GM19438 (cell line): Measurements from ENCODE around the gene CAV2.

Experiments used
- ATAC-seq: cut with Tn5 transposase; IDR thresholded peaks from one replicate; pipeline ENCODE4 v1.9.1; 2021; ENCODE audit warnings: low read depth; ENCODE audit not compliant: unreplicated experiment

CAV2 gene

DNA sequence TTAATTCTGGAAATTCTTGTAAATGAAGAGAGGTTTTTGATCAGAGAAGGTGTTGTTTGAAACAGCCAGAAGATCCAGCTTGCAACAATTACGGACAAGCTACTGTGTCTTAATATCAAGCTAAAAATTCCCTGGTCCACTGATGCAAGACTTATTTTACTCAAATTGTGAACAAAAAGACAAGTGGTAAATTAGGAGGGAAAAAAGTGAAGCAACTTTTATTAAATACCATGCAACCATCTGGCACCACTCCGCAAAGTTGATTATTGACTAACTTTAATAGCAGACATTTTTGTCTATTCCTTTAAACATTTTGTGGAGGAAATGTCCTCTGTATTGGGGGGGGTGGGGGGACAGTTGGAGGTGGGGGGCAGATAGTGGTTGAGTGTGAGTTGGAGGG is 5.1 kb upstream of the CAV2 start:
- no peak for ATAC-seq

DNA sequence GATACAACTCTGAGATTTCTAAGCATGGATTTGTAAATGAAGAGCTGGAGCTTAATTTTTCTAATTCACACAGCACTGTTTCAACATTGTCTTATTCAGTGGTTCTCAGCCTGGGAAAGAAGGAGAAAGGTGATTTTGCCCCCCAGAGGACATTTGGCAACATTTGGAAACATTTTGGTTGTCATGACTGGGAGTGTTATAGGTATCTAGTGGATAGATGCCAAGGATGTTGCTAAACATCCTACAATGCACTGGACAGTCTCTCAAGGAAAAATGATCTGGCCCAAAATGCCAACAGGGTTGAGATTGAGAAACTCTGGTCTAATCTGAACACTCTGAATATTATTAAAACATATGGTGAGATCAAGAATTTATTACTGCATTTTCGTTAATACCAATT is 3.8 kb upstream of the CAV2 start:
- no peak for ATAC-seq

DNA sequence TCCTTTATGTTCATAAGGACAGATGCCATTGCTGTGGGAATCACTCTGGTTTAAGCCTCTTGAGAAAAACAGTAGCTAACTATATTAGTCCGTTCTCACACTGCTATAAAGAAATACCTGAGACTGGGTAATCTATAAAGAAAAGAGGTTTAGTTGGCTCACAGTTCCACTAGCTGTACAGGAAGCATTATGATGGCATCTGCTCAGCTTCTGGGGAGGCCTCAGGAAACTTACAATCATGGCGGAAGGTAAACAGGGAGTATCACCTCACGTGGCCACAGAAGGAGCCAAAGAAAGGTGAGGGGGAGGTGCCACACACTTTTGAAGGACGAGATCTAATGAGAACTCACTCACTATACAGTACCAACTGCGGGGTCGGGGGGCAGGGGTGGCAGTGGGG is 2.9 kb upstream of the CAV2 start:
- ATAC-seq: no peak

DNA sequence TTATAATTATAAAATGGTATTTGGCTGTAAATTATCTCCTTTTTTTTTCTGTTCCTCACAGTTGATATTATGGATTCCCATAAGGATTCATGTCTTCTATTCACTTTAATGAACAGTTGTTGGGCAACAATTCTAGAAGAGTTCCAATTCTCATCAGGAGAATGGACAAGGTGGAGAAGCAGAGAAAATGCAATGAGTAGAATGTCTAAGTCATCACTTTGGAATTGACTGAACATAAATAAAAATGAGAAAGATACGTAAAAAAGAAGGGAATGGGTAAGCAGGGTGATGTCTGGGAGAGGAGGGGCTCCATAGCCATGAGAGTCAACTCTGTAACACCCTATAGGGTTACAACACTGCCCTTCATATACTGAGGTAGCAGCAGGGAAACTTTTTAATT is 1.8 kb upstream of the CAV2 start:
- no peak for ATAC-seq

DNA sequence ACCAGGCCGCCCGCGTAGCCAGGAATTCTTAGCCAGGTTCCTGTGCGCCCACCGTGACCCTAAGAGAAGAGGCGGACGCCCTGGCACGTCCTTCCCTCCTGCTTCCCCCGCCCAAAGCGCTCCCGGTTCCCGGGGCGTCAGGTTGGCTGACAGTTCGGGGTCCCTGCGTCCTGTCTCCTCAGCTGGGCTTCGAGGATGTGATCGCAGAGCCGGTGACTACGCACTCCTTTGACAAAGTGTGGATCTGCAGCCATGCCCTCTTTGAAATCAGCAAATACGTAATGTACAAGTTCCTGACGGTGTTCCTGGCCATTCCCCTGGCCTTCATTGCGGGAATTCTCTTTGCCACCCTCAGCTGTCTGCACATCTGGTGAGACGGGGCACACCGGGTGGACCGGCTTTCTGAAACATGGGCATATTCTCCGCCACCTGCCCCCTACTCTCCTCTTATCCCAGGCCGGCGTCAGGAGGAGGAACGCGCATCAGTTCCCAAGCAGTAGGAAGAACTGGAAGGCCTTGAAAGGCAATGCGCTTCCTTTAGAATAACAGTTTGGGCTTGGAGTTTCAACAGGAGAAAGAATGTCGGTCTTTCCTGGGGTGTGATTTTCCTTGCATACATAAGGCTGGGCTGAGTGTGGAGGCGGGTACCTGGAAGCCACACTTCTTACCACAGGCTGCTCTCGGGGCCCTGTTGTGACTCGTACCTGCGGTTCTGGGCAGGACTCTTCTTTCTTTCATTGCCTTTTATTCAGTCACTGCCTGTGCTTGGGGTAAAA is 728 bp downstream of the CAV2 start:
- peak; percentile 48 for ATAC-seq

DNA sequence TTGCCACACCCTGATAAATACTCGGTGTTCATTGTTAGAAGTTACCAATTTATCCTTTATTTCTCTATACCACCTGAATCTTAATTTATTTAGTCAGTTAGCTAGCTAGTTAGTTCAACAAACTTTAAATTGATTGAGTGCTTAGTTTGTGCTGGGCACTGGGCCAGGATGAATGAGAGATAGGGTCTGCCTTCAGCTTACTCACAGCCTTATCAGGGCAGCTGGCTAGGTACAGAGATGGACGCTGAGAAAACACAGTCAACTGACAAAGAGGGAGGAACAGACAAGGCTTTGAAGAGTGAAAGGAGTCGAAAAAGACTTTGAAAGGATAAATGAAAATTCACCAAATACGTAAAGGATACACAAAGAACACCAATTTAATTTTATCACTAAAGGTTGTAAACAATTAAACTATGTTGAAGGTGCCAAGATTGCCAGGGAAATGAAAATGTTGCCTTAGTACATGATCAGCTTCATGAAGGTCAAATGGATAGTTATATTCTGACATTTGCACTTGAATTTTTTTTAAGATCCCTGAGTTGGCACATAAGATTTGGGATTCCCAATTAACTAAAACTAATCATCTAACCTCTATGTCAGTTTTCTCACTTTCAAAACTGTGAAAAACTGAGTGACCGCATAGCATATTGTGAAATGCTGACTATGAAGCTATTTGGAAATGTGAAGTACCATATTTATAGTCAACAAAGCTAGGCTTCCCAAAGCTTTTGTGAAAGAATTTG is 2.1 kb downstream of the CAV2 start:
- no peak for ATAC-seq

DNA sequence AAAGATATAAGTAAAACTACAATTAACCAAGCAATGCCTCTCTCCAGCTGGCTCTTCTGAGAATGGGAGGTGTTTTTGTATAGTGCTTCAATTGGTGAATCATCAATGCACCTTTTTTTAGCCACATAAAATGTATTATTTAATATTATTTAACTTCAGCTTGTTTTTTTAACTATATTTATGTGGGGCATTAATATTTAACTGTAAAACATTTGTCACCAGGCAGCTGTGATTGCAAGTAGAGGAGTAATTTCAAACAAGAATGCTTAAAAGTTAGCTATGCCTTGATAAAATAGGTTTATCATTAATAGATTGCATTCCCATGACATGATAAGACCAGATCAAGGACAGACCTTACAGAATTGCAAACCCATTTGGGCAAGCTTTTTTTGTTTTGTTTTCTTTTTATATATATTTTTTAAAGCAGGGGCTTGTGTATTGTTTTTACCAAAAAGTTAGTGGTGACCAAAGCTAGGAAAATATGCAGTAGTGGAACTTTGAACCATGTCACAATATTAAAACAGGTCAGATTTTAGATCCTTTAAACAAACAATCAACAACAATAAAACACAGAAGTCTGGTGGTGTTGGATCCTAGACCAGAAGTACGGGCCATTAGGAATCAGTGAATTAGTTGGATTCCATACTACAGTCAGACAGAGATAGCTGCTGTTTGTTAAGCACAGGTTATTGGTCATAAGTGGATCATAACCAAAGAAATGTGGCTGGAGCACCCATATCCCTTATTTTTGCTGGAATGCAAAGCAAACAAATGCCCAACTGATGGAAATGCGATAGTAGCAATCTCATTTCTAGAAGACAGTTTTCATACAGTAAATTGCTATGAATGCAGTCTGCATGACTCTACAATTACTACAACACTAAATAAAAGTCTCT is 2.9 kb downstream of the CAV2 start:
- ATAC-seq: no peak

DNA sequence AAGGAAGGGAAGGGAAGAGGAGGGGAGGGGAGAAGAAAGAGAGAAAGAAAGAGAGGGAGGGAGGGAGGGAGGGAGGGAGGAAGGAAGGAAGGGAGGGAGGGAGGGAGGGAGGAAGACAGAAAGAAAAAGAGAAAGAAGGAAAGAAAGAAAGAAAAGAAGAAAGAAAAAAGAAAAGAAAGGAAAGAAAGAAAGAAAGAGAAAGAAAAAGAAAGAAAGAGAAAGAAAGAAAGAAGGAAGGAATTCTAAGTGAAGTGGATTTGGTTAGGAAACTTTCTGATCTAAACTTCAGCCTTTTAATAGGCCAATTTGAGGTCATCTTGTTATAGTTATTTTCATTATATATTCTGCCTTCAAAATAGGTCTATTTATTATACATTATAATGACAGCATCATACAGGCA is 4.3 kb downstream of the CAV2 start:
- ATAC-seq: no peak

DNA sequence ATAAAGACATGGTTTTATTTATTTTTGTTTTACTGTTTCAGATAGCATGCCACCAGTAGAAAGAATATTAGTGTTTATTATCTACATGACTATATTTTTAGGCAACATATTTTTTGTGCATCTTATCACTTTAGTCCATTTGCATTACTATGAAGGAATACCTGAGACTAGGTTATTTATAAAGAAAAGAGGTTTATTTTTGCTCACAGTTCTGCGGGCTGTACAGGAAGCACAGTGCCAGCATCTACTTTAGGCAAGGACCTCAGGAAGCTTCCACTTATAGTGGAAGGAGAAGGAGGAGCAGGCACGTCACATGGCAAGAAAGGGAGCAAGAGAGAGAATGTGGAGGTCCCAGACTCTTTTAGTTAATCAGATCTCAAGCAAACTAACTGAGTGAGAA is 5.7 kb downstream of the CAV2 start:
- no peak for ATAC-seq

DNA sequence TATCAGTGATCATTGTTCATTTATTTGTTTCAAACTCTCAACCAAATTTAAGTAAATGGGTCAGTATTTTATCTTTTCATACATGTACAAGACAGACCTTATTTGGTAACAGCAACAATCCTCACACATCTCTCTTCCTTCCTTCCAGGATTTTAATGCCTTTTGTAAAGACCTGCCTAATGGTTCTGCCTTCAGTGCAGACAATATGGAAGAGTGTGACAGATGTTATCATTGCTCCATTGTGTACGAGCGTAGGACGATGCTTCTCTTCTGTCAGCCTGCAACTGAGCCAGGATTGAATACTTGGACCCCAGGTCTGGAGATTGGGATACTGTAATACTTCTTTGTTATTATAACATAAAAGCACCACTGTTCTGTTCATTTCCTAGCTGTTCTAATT is 6.3 kb downstream of the CAV2 start:
- ATAC-seq: no peak

DNA sequence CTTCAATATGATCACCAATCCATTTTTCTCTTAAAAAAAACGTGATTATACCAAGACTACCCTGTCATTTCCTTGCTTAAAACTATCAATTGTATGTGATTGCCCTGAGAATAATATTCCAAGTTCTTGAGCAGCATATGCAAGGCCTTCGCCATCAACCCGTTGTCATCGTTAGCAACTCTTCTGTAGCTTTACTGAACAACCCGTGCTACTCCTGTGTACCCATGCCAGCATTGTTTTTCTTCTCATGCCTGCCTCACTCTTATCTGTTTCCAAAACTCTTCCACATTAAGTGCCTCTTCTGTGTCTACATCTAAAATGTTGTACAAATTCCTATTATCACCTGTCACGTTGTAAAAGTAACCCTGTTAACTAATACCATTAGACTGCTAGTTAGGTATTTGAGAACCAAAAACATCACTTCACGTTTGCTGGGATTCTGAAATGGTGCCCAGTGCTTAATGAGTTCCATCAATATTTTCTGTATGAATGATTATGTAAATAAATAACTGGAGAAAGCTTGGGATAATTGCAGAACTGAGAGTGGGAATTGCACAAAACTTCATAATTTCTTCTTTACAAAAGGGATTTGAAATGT is 10.5 kb downstream of the CAV2 start:
- no peak for ATAC-seq

DNA sequence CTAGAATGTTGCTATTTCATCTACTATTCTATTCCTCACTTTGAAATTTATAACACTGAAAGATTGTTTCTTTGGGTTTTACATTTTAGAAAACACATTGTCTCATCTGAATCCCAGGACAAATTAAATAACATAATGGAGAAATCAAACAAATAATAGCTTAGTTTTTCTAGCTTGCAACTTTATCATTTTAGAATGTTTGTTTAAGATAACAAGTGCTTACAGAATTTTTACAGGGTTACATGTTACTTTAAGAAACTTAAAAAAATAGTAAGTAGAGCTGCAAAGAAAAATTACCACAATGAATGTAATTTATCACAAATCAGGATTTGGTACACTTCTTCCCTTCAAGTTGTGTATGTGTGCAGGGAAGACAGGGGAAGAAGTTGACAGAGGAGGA is 11.3 kb downstream of the CAV2 start:
- no peak for ATAC-seq

DNA sequence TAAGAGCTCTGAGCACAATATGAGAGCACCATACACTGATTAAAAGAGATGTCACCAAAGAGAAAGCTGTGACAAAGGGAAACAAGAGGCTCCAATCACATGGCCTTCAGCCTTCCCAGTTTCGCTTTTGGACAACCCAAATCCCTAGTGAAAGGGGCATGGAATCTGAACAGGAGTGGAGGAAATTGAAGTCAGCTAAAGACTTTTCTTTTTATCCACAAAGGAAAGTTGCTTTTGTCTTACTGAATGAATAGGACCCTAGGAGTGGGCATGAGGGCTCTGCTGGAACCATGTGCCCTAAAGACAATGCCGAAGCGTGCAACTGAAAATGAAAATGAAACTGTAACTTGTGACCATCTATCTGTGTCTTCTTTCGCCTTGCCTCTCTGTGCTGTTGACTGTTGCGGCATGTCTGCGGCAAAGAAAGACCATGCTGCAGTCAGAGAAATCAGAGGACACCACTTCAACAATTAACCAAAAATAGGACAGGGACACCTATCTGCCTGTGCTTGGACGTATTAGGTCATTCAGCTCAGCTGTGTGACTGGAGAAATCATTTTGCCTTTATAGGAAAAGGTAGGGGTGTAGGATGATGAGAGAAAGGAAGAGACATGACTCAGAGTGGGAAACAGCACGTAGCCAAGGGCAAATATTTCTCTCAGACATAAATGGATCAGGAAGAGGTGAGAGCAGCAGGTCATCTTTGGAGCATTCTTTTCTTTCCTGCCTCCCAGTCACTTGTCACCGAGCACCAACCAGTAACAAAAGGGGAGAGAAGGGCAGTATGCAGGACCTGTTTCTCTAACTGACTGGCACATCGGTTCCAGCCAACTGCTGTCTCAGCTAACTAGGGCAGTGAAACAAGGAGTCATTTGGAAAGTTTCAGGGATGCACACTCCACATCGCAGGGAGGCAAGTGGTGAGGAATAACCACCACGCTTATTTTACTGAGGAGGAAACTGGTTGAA is 12.3 kb downstream of the CAV2 start:
- ATAC-seq: peak; percentile 99

DNA sequence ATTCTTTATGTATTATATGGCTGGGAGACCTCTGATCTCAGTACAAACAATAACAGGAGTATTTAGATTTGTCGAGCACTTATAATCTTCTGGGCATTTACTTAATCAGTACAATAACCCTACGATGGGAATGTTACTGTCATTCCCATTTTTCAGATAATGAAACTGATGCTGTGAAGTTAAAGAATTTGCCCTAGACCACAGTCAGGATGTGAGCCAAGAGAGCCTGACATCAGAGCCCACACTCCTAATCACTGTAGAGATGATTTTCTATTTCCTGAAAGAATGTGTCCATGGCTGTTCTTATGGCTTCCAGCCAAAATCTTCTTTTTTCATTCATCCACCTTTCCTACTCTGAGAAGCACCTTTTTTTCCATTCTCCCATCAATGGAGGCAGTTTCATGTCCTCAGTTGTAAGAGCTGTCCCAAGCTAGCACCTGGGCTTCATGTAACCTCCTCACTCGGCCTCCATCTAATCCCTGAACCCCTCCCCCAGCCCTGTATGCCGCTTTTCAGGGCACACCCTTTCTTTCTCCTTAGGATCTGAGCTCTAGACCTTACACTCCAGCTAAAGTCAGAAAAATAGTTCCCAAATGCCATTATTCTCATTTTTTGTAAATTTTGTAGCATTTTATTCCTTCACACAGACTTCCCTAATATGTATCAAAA is 13.1 kb downstream of the CAV2 start:
- no peak for ATAC-seq

DNA sequence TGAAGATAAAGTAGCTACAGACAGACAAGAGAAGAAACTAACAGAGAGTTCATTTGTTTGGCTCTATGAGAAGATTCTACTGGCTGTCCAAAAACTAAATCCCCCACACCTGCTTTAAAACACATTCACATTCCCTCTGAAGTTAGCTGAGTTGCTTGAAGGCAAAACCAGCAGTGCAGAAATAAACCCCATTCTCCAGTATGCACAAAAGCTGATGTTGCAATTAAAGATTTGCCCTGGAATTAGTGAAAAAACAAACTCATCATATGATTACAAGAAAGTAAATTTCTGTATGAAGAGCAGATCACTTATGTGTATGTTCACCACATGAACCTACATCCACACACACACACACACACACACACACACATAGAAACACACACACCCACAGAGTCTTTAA is 16.0 kb downstream of the CAV2 start:
- no peak for ATAC-seq

DNA sequence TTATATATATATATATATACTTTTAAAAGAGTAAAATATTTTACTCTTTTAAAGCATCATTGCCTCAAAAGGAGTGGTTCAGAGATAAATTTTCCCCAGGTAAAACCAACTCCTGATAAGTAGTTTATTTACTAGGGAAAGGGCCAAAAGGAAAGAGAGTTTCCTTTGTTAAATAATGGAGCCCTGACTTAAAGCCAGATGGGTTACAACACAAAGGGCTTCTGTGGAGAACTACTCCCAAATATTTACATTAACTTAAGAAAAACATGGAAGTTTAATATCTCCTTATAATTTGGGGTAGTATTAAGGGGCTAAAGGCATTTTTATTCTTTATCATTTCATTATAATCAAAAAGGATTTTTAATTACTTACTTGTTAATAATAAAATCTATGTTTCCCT is 16.8 kb downstream of the CAV2 start:
- no peak for ATAC-seq

DNA sequence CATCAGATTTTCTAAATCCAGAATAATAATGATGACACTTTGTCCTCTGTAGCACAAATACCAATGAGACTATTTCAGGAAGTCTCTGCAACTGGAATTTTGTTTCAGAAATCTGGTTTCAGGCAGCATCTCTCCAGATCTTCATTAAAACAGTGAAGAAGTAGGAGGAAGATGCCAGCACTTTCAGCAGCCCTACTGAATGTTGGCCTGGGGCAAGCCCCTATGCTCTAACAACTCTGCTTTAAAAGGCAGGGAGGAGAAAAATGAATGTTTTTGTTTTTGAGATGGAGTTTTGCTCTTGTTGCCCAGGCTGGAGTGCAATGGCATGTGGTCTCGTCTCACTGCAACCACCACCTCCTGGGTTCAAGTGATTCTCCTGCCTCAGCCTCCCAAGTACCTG is 18.1 kb downstream of the CAV2 start:
- ATAC-seq: no peak

DNA sequence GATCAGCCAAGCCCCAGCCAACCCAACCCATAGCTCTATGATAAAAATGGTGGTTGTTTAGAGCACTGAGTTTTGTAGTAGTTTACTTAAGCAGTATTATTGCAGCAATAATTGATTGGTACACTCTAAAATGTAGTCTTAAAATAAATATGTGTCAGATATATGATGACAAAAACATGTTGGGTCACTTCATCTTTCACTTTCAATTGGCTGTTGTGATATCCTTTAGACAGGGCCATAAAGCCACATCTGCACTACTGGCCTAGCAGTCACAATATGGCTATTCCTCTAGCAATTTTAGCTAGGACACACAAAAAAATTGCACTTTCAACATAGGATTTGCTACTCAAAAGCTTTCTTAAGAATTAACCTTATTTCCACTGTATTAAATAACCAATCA is 19.4 kb downstream of the CAV2 start:
- ATAC-seq: no peak

DNA sequence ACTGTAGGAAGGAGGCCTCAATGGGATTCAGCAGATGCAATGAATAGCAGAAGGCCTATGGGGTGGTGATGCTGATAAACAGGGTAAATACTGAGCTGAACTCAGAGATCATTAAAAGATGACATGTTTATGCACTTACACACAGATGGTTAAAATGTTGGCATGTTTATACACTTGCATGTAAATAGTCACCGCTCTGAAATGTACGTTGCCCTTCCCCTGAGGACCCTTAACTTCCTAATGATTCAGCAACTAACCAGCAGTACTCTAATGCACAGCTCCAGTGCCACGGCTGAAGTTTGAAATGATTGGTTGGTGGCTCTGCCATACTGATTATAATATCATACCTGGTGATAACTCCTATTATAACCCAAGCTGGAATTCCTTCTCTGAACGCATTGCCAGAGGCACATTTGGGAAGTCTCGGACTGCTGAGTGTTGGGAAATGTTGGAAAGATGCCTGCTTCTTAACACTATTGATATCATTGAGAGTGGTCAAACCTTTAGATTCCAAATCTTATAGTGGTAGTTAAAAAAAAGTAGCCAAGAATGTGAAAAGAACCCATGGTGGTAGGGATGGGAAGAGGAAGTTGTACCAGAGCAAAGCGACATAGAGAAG is 21.6 kb downstream of the CAV2 start:
- ATAC-seq: no peak
